HG03039 (cell line): ENCODE data around the gene ITGA8.
"Not testable (repeated sequence)": the region's sequence is repeated elsewhere in the genome, so short reads cannot be mapped to it uniquely, and the experiment has no call there.

Source experiments
- ATAC-seq: cut with Tn5 transposase; IDR thresholded peaks from one replicate; pipeline ENCODE4 v1.9.1; 2021; ENCODE audit warnings: mild to moderate bottlenecking, moderate library complexity; ENCODE audit not compliant: unreplicated experiment

ITGA8 gene

GRCh38 chr10:15567952-15568351 is 151.8 kb downstream of the ITGA8 start:
- ATAC-seq: no peak

GRCh38 chr10:15563246-15563645 is 156.5 kb downstream of the ITGA8 start:
- no peak for ATAC-seq

- ATAC-seq: no peak
Measured at GRCh38 chr10:15562578-15562977, 157.1 kb downstream of the ITGA8 start.

- no peak for ATAC-seq
Measured at GRCh38 chr10:15562116-15562515, 157.6 kb downstream of the ITGA8 start.

GRCh38 chr10:15558136-15558535 is 161.6 kb downstream of the ITGA8 start:
- no peak for ATAC-seq

GRCh38 chr10:15557168-15557567 is 162.6 kb downstream of the ITGA8 start:
- not testable (repeated sequence) for ATAC-seq

GRCh38 chr10:15550950-15551349 is 168.8 kb downstream of the ITGA8 start:
- no peak for ATAC-seq

- ATAC-seq: no peak
Measured at GRCh38 chr10:15548331-15548730, 171.4 kb downstream of the ITGA8 start.

- ATAC-seq: no peak
Measured at GRCh38 chr10:15546606-15547005, 173.1 kb downstream of the ITGA8 start.

GRCh38 chr10:15545884-15546283 is 173.8 kb downstream of the ITGA8 start:
- no peak for ATAC-seq

GRCh38 chr10:15545266-15545665 is 174.5 kb downstream of the ITGA8 start:
- no peak for ATAC-seq

GRCh38 chr10:15543994-15544393 is 175.7 kb downstream of the ITGA8 start:
- no peak for ATAC-seq

GRCh38 chr10:15542817-15543216 is 176.9 kb downstream of the ITGA8 start:
- no peak for ATAC-seq

- ATAC-seq: no peak
Measured at GRCh38 chr10:15541376-15541775, 178.3 kb downstream of the ITGA8 start.

GRCh38 chr10:15540727-15541126 is 179.0 kb downstream of the ITGA8 start:
- no peak for ATAC-seq

GRCh38 chr10:15539262-15539661 is 180.5 kb downstream of the ITGA8 start:
- no peak for ATAC-seq

- not testable (repeated sequence) for ATAC-seq
Measured at GRCh38 chr10:15534928-15535538, 184.7 kb downstream of the ITGA8 start.

GRCh38 chr10:15531927-15532722 is 187.6 kb downstream of the ITGA8 start:
- ATAC-seq: no peak

- no peak for ATAC-seq
Measured at GRCh38 chr10:15528859-15529239, 190.9 kb downstream of the ITGA8 start.

- no peak for ATAC-seq
Measured at GRCh38 chr10:15526754-15527153, 193.0 kb downstream of the ITGA8 start.

GRCh38 chr10:15521328-15521903 is 198.3 kb downstream of the ITGA8 start:
- ATAC-seq: no peak

- no peak for ATAC-seq
Measured at GRCh38 chr10:15518250-15518649, 201.5 kb downstream of the ITGA8 start.
